K562 (cell line): ENCODE results near the gene BTBD1. TPM values are rescaled to one million over a fixed set of nuclear protein-coding genes. Genes with fewer than 3 reads are reported as not detected.

Source experiments
- ATAC-seq: fragments of 200-7000 bp; cut with Tn5 transposase; 3 replicates; pipeline ENCODE4 v1.9.1; 2020; ENCODE audit warnings: moderate library complexity
- BruUV-seq: library from RNA; stranded (reverse); fragments of 400-500 nt; replicated peaks from 2 replicates; lab custom pipeline; 2021; lab: Mats Ljungman, UMichigan
- CTCF ChIA-PET: fragments of 300-600 bp; formaldehyde crosslinking; extraction: SDS; loops from one replicate; lab custom pipeline; 2021; ENCODE audit warnings: low intra/inter-chr PET ratio; lab: Yijun Ruan, JAX
- POLR2A ChIA-PET: fragments of 300-600, 350-650 bp; sonication (Branson Sonifier 250); formaldehyde crosslinking; extraction: SDS; loops from one replicate; lab custom pipeline; 2021; ENCODE audit warnings: antibody characterized with exemption, inconsistent platforms; lab: Yijun Ruan, JAX
- DNase-seq, 4 experiments: peaks; one replicate each; pipeline versions ENCODE4 v3.0.0 to v3.0.0-alpha.2; 2011 to 2018; ENCODE audit warnings: low spot score in 3 of 4, mixed read lengths in 3 of 4; ENCODE audit errors: extremely low read depth in 1 of 4
- FAIRE-seq: peaks from 2 replicates; lab custom pipeline; 2011; peaks lifted over from hg19 to GRCh38; lab: Jason Lieb, UNC
- H2AFZ ChIP-seq: 2 replicates; pipeline ENCODE4 v1.6.0; 2011; ENCODE audit warnings: low read depth, low read length, control low read depth, inconsistent platforms
- H3K27ac ChIP-seq: fragments of 200-600 bp; 3 replicates; pipeline ENCODE4 v1.8.0; 2011; ENCODE audit warnings: low read depth, mild to moderate bottlenecking, control low read depth, inconsistent platforms, low read length, moderate library complexity, mixed read lengths; ENCODE audit errors: extremely low read depth
- H3K27me3 ChIP-seq, 2 experiments: fragments of 300-600 bp in 1 of 2; 2 replicates in 1 of 2; 3 replicates in 1 of 2; pipeline versions ENCODE4 v1.6.0 to v1.8.0; 2011; ENCODE audit warnings: inconsistent platforms in 2 of 2, low read length in 2 of 2, mild to moderate bottlenecking in 1 of 2, mixed read lengths in 1 of 2, moderate library complexity in 1 of 2; ENCODE audit not compliant: control insufficient read depth in 2 of 2, insufficient read depth in 2 of 2
- H3K36me3 ChIP-seq: fragments of 300-600 bp; 3 replicates; pipeline ENCODE4 v1.8.0; 2011; ENCODE audit warnings: mild to moderate bottlenecking, low read length, inconsistent platforms; ENCODE audit not compliant: control insufficient read depth, insufficient read depth
- H3K4me1 ChIP-seq, 2 experiments: fragments of 200-600 bp in 1 of 2; replicated peaks in 1 of 2; 2 replicates in 1 of 2; 3 replicates in 1 of 2; pipeline versions ENCODE4 v1.5.1 to v1.8.0; 2011; ENCODE audit warnings: inconsistent platforms in 2 of 2, low read length in 2 of 2, mild to moderate bottlenecking in 1 of 2, mixed read lengths in 1 of 2, moderate library complexity in 1 of 2; ENCODE audit not compliant: control insufficient read depth in 2 of 2, insufficient read depth in 2 of 2
- H3K4me2 ChIP-seq: 2 replicates; pipeline ENCODE4 v1.6.1; 2011; ENCODE audit warnings: low read length, control low read depth, inconsistent platforms, mixed read lengths; ENCODE audit not compliant: insufficient read depth
- H3K4me3 ChIP-seq: fragments of 200-600 bp; sonication (generic), shearing (Covaris generic); 2 replicates; pipeline ENCODE4 v1.5.1; 2016; ENCODE audit warnings: control low read depth, inconsistent platforms
- H3K79me2 ChIP-seq: fragments of 200-600 bp; 3 replicates; pipeline ENCODE4 v1.8.0; 2011; ENCODE audit warnings: low read length, inconsistent platforms; ENCODE audit not compliant: control insufficient read depth, insufficient read depth
- H3K9ac ChIP-seq, 2 experiments: 2 replicates each; pipeline versions ENCODE4 v1.6.0 to v1.6.1; 2011; ENCODE audit warnings: low read depth in 2 of 2, low read length in 2 of 2, control low read depth in 1 of 2, inconsistent platforms in 1 of 2, mild to moderate bottlenecking in 1 of 2, mixed read lengths in 1 of 2; ENCODE audit not compliant: insufficient read depth in 1 of 2
- H3K9me1 ChIP-seq: one replicate; pipeline ENCODE4 v1.6.0; 2011; ENCODE audit warnings: inconsistent platforms, mild to moderate bottlenecking, low read length, moderate library complexity; ENCODE audit not compliant: control insufficient read depth, insufficient read depth
- H3K9me3 ChIP-seq: replicated peaks from 2 replicates; pipeline ENCODE4 v1.5.1; 2011; ENCODE audit warnings: low read depth, low read length, inconsistent platforms; ENCODE audit not compliant: control insufficient read depth, insufficient read depth
- H4K20me1 ChIP-seq: replicated peaks from 2 replicates; pipeline ENCODE4 v1.6.1; 2011; ENCODE audit warnings: low read length, inconsistent platforms, mixed read lengths; ENCODE audit not compliant: control insufficient read depth, insufficient read depth
- E2F1 ChIP-seq: sonication (generic); formaldehyde crosslinking; IDR thresholded peaks from 2 replicates; pipeline ENCODE4 v1.8.1; 2023; ENCODE audit warnings: mild to moderate bottlenecking, missing genetic modification reagents, moderate library complexity
- NFXL1 ChIP-seq: fragments of 450-650 bp; formaldehyde crosslinking; IDR thresholded peaks from 2 replicates; pipeline ENCODE4 v1.4.0; 2021; ENCODE audit warnings: mild to moderate bottlenecking
- PCBP2 ChIP-seq: fragments of 200-400 bp; formaldehyde crosslinking; IDR thresholded peaks from 2 replicates; pipeline ENCODE4 v1.6.1; 2018; ENCODE audit warnings: low read length, low read depth, mild to moderate bottlenecking, moderate library complexity; ENCODE audit not compliant: poor library complexity, severe bottlenecking
- POLR2G ChIP-seq: fragments of 200-400 bp; formaldehyde crosslinking; IDR thresholded peaks from 2 replicates; pipeline ENCODE4 v1.6.1; 2017; ENCODE audit warnings: low read depth, mild to moderate bottlenecking, antibody characterized with exemption, low read length, moderate library complexity
- RBM25 ChIP-seq: fragments of 200-400 bp; formaldehyde crosslinking; IDR thresholded peaks from 2 replicates; pipeline ENCODE4 v1.6.1; 2018; ENCODE audit warnings: low read length, low read depth, moderate library complexity; ENCODE audit not compliant: severe bottlenecking
- TRIM24 ChIP-seq, 2 experiments: fragments of 450-650 bp; IDR thresholded peaks; 2 replicates each; pipeline ENCODE4 v1.6.1; 2016
- ZFPM2 ChIP-seq: fragments of 250-450 bp; sonication (Bioruptor Pico); IDR thresholded peaks from 2 replicates; pipeline ENCODE4 v1.5.1; 2022; ENCODE audit warnings: mild to moderate bottlenecking
- ZNF609 ChIP-seq: sonication (generic); formaldehyde crosslinking; IDR thresholded peaks from 2 replicates; pipeline ENCODE4 v1.8.1; 2023; ENCODE audit warnings: missing genetic modification reagents, mild to moderate bottlenecking, borderline replicate concordance
- ZNF717 ChIP-seq: fragments of 250-450 bp; sonication (Bioruptor Pico); IDR thresholded peaks from 2 replicates; pipeline ENCODE4 v1.5.0; 2021
- WGBS: fragments of 100-300 bp; shearing (Covaris generic); methylation state at CpG from one replicate; pipeline ENCODE4 v1.1.6; 2016; ENCODE audit warnings: low coverage, mixed read lengths; ENCODE audit not compliant: insufficient coverage; ENCODE audit errors: missing lambda C conversion rate; 5-methylcytosine and 5-hydroxymethylcytosine counted together
- in situ Hi-C: fragments of 300-500 bp; cut with MboI; formaldehyde crosslinking; loops from 4 replicates; pipeline ENCODE4 v1.15.0; 2018; ENCODE audit warnings: inconsistent platforms, mixed read lengths
- intact Hi-C: fragments of 100-400 bp; cut with micrococcal nuclease; formaldehyde crosslinking; loops from 2 replicates; pipeline ENCODE4 v1.14.2; 2022
- polyA plus RNA-seq, 8 experiments: library from polyadenylated mRNA; depleted of rRNA in 4 of 8; stranded (reverse) in 5 of 8; unstranded in 3 of 8; fragments of >200 nt; fragmentation: Nextera tagmentation in 2 of 8; fragmentation: Illumina TruSeq in 1 of 8; extraction: Ambion mirVana in 2 of 8; extraction: Trizol in 1 of 8; gene quantifications; 2 replicates each; pipeline versions ENCODE4 v1.2.1 to v1.2.3, GENCODE V29; 2011 to 2014; ENCODE audit warnings: inconsistent platforms in 1 of 8, missing spikeins in 1 of 8
- total RNA-seq, 7 experiments: library from RNA; depleted of rRNA in 6 of 7; stranded (reverse); fragments of >200 nt in 6 of 7; fragmentation: Illumina TruSeq in 2 of 7; extraction: Trizol in 2 of 7; gene quantifications; 2 replicates each; pipeline versions ENCODE4 v1.2.1 to v1.2.3, GENCODE V29; 2011 to 2021; ENCODE audit warnings: low replicate concordance in 1 of 7

Gene BTBD1
- total and polyA plus RNA-seq, 9 of the 15 experiments (the other 6 are each of a cell fraction or from before 2014, with no cell fraction given) = 19.4 to 106 (median 90.4) TPM

GRCh38 chr15:83044156-83044555 is 22.9 kb downstream of the BTBD1 start:
- H3K9ac ChIP-seq = no peak overlapping the region
- CTCF ChIA-PET = no interaction called here
- BruUV-seq = no TSS peak
- H4K20me1 ChIP-seq = no peaks in the 10 kb centered on the region
- DNase-seq (no peak), FAIRE-seq (no peak)
- H3K9me3 ChIP-seq = no peaks in the 10 kb centered on the region
- 96% methylated on average over 12 of the region's 12 CpGs for WGBS
- H3K36me3 ChIP-seq = peaks cover 90% of the 10 kb centered on the region
- H3K4me2 ChIP-seq = no peak overlapping the region
- peaks cover 66% of the 10 kb centered on the region for H3K79me2 ChIP-seq
- no peak overlapping the region for H2AFZ ChIP-seq
- no peaks in the 10 kb centered on the region for H3K27me3 ChIP-seq
- in situ Hi-C loops = no loop called here
- H3K4me1 ChIP-seq = no peaks in the 10 kb centered on the region
- H3K9me1 ChIP-seq = no peaks in the 10 kb centered on the region
- TF ChIP-seq PCBP2 (no peak), POLR2G (0 out of 2 replicates have a peak, but pooled peaks have one; percentile 25)
- TF ChIP-seq, all 486 proteins: peak for 1
- Histone ChIP-seq H3K27ac (no peak overlapping the region), H3K4me3 (no peak overlapping the region)
- ATAC-seq = no peak
- POLR2A ChIA-PET = interaction anchor here (1.0 kb wide), 1 partner anchor 18 kb away, joined by 6 read pairs; no protein-coding TSS in a partner anchor
- intact Hi-C loops = no loop called here

GRCh38 chr15:83039206-83039605 is 27.8 kb downstream of the BTBD1 start:
- Histone ChIP-seq H3K9ac (no peak overlapping the region), H2AFZ (no peak overlapping the region), H3K79me2 (peaks cover 83% of the 10 kb centered on the region), H3K4me2 (no peak overlapping the region), H3K9me3 (no peaks in the 10 kb centered on the region), H3K9me1 (no peaks in the 10 kb centered on the region), H3K4me3 (no peak overlapping the region), H4K20me1 (no peaks in the 10 kb centered on the region), H3K27ac (no peak overlapping the region), H3K4me1 (no peaks in the 10 kb centered on the region; a peak in 1 of 5 replicates), H3K36me3 (peaks cover 76% of the 10 kb centered on the region), H3K27me3 (no peaks in the 10 kb centered on the region)
- ChIA-PET POLR2A (no interaction called here), CTCF (no interaction called here)
- ATAC-seq (no peak), DNase-seq (no peak), FAIRE-seq (no peak)
- intact Hi-C loops (no loop called here), in situ Hi-C loops (no loop called here)
- BruUV-seq = no TSS peak
- WGBS = 25% methylated on average over 1 of the region's 1 CpG
- no peak for TF ChIP-seq ZFPM2 (CRISPR knock-in tag)
- no peak for TF ChIP-seq E2F1
- TF ChIP-seq ZNF609 (CRISPR knock-in tag) = no peak
- TF ChIP-seq RBM25 = peak; percentile 53
- no peak for TF ChIP-seq ZNF717 (CRISPR knock-in tag)
- TF ChIP-seq NFXL1 (CRISPR knock-in tag) = no peak
- TF ChIP-seq TRIM24 (IDR thresholded peaks at IDR 0.05) = no peak
